Measurements from ENCODE around the gene SLC22A12.

The SLC22A12 gene

DNA sequence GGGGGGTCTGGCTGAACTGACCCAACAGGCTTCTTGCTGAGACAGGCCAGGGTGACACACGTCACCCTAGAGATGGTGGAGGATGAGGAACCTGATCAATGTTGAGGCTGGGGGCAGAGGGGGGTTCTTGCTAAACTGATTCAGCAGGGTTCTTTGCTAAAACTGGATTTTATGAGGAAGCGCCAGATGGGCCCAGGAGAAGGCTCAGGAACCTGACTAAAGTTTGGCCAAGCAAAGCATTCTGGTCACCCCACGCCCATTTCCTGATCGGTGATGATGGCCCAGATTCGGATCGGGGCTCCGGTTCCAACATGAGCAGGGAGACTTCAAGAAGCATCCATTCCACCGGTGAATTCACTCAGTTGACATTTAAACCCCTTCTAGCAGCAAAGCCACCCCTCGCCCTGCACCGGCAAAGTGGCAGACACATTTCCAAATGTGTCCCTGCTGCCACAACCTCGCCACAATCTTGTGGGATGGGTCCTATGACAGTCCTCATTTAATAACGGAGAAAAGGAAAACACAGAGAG is 34.2 kb upstream of the SLC22A12 start:
- Mint-ChIP-seq H3K4me3 (no peak overlapping the region), H3K36me3 (ENCODE audit: low read depth) (no peaks in the 10 kb centered on the region), H3K27me3 (ENCODE audit: low read depth, poor library complexity) (peaks cover 4% of the 10 kb centered on the region), H3K4me1 (peaks cover 68% of the 10 kb centered on the region), H3K9me3 (peaks cover 14% of the 10 kb centered on the region), H3K27ac (no peak overlapping the region)
- TF ChIP-seq, protein P1, sequence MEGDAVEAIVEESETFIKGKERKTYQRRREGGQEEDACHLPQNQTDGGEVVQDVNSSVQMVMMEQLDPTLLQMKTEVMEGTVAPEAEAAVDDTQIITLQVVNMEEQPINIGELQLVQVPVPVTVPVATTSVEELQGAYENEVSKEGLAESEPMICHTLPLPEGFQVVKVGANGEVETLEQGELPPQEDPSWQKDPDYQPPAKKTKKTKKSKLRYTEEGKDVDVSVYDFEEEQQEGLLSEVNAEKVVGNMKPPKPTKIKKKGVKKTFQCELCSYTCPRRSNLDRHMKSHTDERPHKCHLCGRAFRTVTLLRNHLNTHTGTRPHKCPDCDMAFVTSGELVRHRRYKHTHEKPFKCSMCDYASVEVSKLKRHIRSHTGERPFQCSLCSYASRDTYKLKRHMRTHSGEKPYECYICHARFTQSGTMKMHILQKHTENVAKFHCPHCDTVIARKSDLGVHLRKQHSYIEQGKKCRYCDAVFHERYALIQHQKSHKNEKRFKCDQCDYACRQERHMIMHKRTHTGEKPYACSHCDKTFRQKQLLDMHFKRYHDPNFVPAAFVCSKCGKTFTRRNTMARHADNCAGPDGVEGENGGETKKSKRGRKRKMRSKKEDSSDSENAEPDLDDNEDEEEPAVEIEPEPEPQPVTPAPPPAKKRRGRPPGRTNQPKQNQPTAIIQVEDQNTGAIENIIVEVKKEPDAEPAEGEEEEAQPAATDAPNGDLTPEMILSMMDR (IDR thresholded peaks at IDR 0.05), result no peak
- no peak for DNase-seq

DNA sequence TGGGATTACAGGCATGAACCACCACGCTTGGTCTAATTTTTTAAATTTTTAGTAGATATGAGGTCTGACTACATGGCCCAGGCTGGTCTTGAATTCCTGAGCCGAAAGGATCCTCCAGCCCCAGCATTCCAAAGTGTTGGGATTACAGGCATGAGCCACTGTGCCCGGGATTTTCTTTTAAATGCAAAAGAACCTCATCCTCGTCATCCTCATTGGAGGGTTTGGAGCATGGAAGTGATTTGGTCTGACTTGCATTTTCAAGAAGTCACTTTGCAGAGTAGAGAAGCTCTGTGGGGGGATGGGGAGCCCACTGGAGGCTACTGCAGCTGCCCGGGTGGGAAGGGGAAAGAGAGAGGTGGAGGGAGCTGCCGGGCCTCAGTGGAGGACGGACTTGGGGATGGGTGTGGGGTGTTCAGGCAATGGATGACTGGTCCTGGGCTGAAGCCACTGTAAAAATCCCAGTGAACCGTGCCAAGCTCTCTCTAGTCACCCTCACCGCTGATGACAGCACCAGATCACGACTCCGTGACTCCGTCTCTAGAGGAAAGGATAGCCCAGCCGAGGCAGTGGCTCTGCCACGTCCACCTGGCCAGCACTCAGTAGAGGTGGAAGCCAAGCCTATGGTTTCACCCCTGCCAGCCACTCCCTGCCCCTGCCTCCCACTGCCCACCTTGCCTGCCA is 32.8 kb upstream of the SLC22A12 start:
- Mint-ChIP-seq H3K9me3 (peaks cover 3% of the 10 kb centered on the region), H3K36me3 (ENCODE audit: low read depth) (no peaks in the 10 kb centered on the region), H3K4me1 (peaks cover 68% of the 10 kb centered on the region), H3K27ac (no peak overlapping the region), H3K27me3 (ENCODE audit: low read depth, poor library complexity) (no peaks in the 10 kb centered on the region), H3K4me3 (no peak overlapping the region)
- no peak for DNase-seq
- TF ChIP-seq, protein P1 (IDR thresholded peaks at IDR 0.05), result no peak

DNA sequence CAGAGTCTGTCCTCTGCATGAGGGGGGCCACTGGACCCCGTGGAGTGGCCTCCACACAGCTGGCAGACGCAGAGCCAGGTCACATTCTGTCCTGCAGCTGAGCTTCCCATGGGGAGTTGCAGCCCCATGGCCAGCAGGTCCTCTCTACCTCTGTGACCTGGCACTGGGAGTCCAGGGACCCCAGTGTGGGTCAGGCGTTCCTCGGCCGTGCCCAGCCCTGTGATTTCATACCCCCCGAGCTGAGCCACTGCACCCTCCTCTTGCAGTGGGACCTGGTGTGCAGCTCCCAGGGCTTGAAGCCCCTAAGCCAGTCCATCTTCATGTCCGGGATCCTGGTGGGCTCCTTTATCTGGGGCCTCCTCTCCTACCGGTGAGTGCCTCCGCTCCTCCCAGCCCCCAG is 32.2 kb upstream of the SLC22A12 start:
- peaks cover 63% of the 10 kb centered on the region for H3K4me1 Mint-ChIP-seq
- H3K27me3 Mint-ChIP-seq (ENCODE audit: low read depth, poor library complexity), result no peaks in the 10 kb centered on the region
- H3K36me3 Mint-ChIP-seq (ENCODE audit: low read depth), result no peaks in the 10 kb centered on the region
- peak overlapping the region; percentile 39 for H3K27ac Mint-ChIP-seq
- DNase-seq, result no peak
- TF ChIP-seq, protein P1 (IDR thresholded peaks at IDR 0.05), result no peak
- H3K4me3 Mint-ChIP-seq, result no peak overlapping the region
- H3K9me3 Mint-ChIP-seq, result no peaks in the 10 kb centered on the region

DNA sequence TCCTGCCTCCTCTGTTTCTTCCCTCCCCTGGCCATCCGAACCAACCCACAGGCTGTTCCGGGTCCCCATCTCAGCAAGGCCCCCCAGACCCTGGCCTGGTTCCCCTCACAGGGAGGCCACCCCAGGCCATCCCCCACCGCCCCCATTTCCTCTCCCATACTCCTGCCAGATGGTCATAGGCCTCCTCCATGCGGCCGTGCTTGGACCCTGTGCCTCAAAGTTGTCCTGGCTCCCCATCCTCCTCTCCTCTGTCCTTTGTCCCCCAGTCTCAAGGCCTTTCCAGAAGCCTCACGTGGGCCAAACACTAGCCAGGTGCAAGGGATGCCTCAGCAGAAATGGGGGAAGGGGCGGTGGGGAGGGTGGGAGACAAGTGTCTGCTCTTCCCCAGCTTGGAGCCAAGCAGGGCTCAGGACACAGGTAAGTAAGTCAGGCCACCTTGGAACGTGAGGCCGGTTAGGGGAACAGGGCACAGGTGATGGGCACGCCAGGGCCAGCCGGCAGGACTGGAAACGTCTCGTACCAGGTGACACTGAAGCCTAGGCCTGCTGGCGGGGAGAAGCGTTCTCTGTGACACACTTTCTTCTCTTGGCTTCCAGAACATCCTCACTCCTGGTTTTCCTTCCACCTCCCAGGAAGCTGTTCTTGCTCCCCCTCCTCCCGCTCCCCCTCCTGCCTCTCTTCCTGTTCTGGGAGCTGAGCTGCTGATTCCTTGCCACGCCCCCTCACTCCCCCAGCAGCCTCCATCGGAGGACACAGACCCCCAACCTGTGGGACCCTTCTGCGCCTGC is 31.5 kb upstream of the SLC22A12 start:
- Mint-ChIP-seq H3K27ac (no peak overlapping the region), H3K4me3 (no peak overlapping the region), H3K4me1 (peaks cover 56% of the 10 kb centered on the region), H3K9me3 (no peaks in the 10 kb centered on the region), H3K36me3 (ENCODE audit: low read depth) (no peaks in the 10 kb centered on the region), H3K27me3 (ENCODE audit: low read depth, poor library complexity) (peaks cover 4% of the 10 kb centered on the region)
- peak; percentile 52 for DNase-seq
- TF ChIP-seq, protein P1 (IDR thresholded peaks at IDR 0.05), result no peak

DNA sequence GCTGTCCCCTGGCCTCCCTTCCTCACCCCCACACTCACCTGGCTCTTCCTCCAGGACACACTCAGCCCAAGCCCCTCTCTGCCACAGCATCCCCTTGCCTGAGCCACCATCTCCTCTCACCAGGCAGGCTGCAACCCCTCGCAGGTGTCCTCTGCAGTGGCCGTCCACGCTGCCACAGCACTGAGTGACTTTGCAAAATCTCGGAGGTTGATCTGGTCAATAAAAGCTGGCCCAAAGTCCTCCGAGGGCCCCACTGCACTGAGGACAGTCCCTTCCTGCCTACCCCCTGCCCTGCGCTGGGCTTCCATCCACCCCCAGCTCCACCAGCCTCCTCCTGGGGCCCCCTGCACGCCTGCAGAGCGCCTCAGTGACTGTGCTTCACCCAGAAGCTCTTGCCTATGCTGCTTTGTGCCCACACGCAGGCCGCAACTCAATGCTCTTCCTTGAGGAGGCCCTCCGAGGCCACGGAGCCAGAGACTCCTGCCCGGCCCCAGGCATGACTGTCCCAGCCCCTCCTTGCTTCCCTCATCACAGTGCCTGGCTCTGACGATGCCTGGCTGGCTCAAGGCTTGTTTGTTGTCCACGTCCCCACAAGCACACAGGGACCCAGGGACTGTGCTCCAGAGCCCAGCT is 30.8 kb upstream of the SLC22A12 start:
- H3K36me3 Mint-ChIP-seq (ENCODE audit: low read depth), result no peaks in the 10 kb centered on the region
- H3K27me3 Mint-ChIP-seq (ENCODE audit: low read depth, poor library complexity), result peaks cover 5% of the 10 kb centered on the region
- H3K4me1 Mint-ChIP-seq, result peaks cover 55% of the 10 kb centered on the region
- H3K4me3 Mint-ChIP-seq, result no peak overlapping the region
- no peaks in the 10 kb centered on the region for H3K9me3 Mint-ChIP-seq
- peak overlapping the region; percentile 95 for H3K27ac Mint-ChIP-seq
- TF ChIP-seq, protein P1 (IDR thresholded peaks at IDR 0.05), result no peak
- no peak for DNase-seq
